COLO668 (cell line): Measurements from ENCODE around the gene DDX47.
"Not testable (repeated sequence)": the region's sequence is repeated elsewhere in the genome, so short reads cannot be mapped to it uniquely, and the experiment has no call there.

Experiments
- DNase-seq: peaks from one replicate; lab custom pipeline; 2025; ENCODE audit not compliant: unreplicated experiment; lab: John Stamatoyannopoulos, UW

DDX47 gene

GRCh38 chr12:12820376-12820775, 7.2 kb downstream of the DDX47 start:
- DNase-seq, result not testable (repeated sequence)

GRCh38 chr12:12821975-12822374, 8.8 kb downstream of the DDX47 start:
- DNase-seq, result no peak

- no peak for DNase-seq
These were observed 9.7 kb downstream of the DDX47 start for GRCh38 chr12:12822886-12823285.

GRCh38 chr12:12823300-12823699, 10.2 kb downstream of the DDX47 start:
- no peak for DNase-seq

GRCh38 chr12:12823811-12824210, 10.7 kb downstream of the DDX47 start:
- no peak for DNase-seq

- DNase-seq, result no peak
These were observed 22.4 kb downstream of the DDX47 start for GRCh38 chr12:12835378-12836146.

GRCh38 chr12:12836571-12836970, 23.4 kb downstream of the DDX47 start:
- no peak for DNase-seq

GRCh38 chr12:12837025-12837812, 24.1 kb downstream of the DDX47 start:
- no peak for DNase-seq

GRCh38 chr12:12837813-12838153, 24.6 kb downstream of the DDX47 start:
- DNase-seq, result no peak

GRCh38 chr12:12839003-12839395, 25.9 kb downstream of the DDX47 start:
- DNase-seq, result no peak

- not testable (repeated sequence) for DNase-seq
These were observed 26.3 kb downstream of the DDX47 start for GRCh38 chr12:12839439-12839838.

- DNase-seq, result no peak
These were observed 26.9 kb downstream of the DDX47 start for GRCh38 chr12:12839873-12840579.

GRCh38 chr12:12840580-12840899, 27.4 kb downstream of the DDX47 start:
- no peak for DNase-seq

GRCh38 chr12:12841428-12841827, 28.3 kb downstream of the DDX47 start:
- not testable (repeated sequence) for DNase-seq

GRCh38 chr12:12845794-12846243, 32.7 kb downstream of the DDX47 start:
- no peak for DNase-seq

GRCh38 chr12:12846780-12847179, 33.6 kb downstream of the DDX47 start:
- DNase-seq, result not testable (repeated sequence)

GRCh38 chr12:12853435-12853834, 40.3 kb downstream of the DDX47 start:
- DNase-seq, result no peak

GRCh38 chr12:12859690-12860089, 46.5 kb downstream of the DDX47 start:
- DNase-seq, result no peak

- no peak for DNase-seq
These were observed 51.1 kb downstream of the DDX47 start for GRCh38 chr12:12864243-12864642.

- no peak for DNase-seq
These were observed 55.5 kb downstream of the DDX47 start for GRCh38 chr12:12868477-12869235.

GRCh38 chr12:12870465-12870864, 57.3 kb downstream of the DDX47 start:
- DNase-seq, result no peak
